K562 (cell line): ENCODE results near the gene OR52B6. TPM values are rescaled to one million over a fixed set of nuclear protein-coding genes. Genes with fewer than 3 reads are reported as not detected.

Source experiments
- ATAC-seq: fragments of 200-7000 bp; cut with Tn5 transposase; 3 replicates; pipeline ENCODE4 v1.9.1; 2020; ENCODE audit warnings: moderate library complexity
- BruUV-seq: library from RNA; stranded (reverse); fragments of 400-500 nt; replicated peaks from 2 replicates; lab custom pipeline; 2021; lab: Mats Ljungman, UMichigan
- CTCF ChIA-PET: fragments of 300-600 bp; formaldehyde crosslinking; extraction: SDS; loops from one replicate; lab custom pipeline; 2021; ENCODE audit warnings: low intra/inter-chr PET ratio; lab: Yijun Ruan, JAX
- POLR2A ChIA-PET: fragments of 300-600, 350-650 bp; sonication (Branson Sonifier 250); formaldehyde crosslinking; extraction: SDS; loops from one replicate; lab custom pipeline; 2021; ENCODE audit warnings: antibody characterized with exemption, inconsistent platforms; lab: Yijun Ruan, JAX
- DNase-seq, 4 experiments: peaks; one replicate each; pipeline versions ENCODE4 v3.0.0 to v3.0.0-alpha.2; 2011 to 2018; ENCODE audit warnings: low spot score in 3 of 4, mixed read lengths in 3 of 4; ENCODE audit errors: extremely low read depth in 1 of 4
- FAIRE-seq: peaks from 2 replicates; lab custom pipeline; 2011; peaks lifted over from hg19 to GRCh38; lab: Jason Lieb, UNC
- H2AFZ ChIP-seq: 2 replicates; pipeline ENCODE4 v1.6.0; 2011; ENCODE audit warnings: low read depth, low read length, control low read depth, inconsistent platforms
- H3K27ac ChIP-seq: fragments of 200-600 bp; 3 replicates; pipeline ENCODE4 v1.8.0; 2011; ENCODE audit warnings: low read depth, mild to moderate bottlenecking, control low read depth, inconsistent platforms, low read length, moderate library complexity, mixed read lengths; ENCODE audit errors: extremely low read depth
- H3K27me3 ChIP-seq, 2 experiments: fragments of 300-600 bp in 1 of 2; 2 replicates in 1 of 2; 3 replicates in 1 of 2; pipeline versions ENCODE4 v1.6.0 to v1.8.0; 2011; ENCODE audit warnings: inconsistent platforms in 2 of 2, low read length in 2 of 2, mild to moderate bottlenecking in 1 of 2, mixed read lengths in 1 of 2, moderate library complexity in 1 of 2; ENCODE audit not compliant: control insufficient read depth in 2 of 2, insufficient read depth in 2 of 2
- H3K36me3 ChIP-seq: fragments of 300-600 bp; 3 replicates; pipeline ENCODE4 v1.8.0; 2011; ENCODE audit warnings: mild to moderate bottlenecking, low read length, inconsistent platforms; ENCODE audit not compliant: control insufficient read depth, insufficient read depth
- H3K4me1 ChIP-seq, 2 experiments: fragments of 200-600 bp in 1 of 2; replicated peaks in 1 of 2; 2 replicates in 1 of 2; 3 replicates in 1 of 2; pipeline versions ENCODE4 v1.5.1 to v1.8.0; 2011; ENCODE audit warnings: inconsistent platforms in 2 of 2, low read length in 2 of 2, mild to moderate bottlenecking in 1 of 2, mixed read lengths in 1 of 2, moderate library complexity in 1 of 2; ENCODE audit not compliant: control insufficient read depth in 2 of 2, insufficient read depth in 2 of 2
- H3K4me2 ChIP-seq: 2 replicates; pipeline ENCODE4 v1.6.1; 2011; ENCODE audit warnings: low read length, control low read depth, inconsistent platforms, mixed read lengths; ENCODE audit not compliant: insufficient read depth
- H3K4me3 ChIP-seq: fragments of 200-600 bp; sonication (generic), shearing (Covaris generic); 2 replicates; pipeline ENCODE4 v1.5.1; 2016; ENCODE audit warnings: control low read depth, inconsistent platforms
- H3K79me2 ChIP-seq: fragments of 200-600 bp; 3 replicates; pipeline ENCODE4 v1.8.0; 2011; ENCODE audit warnings: low read length, inconsistent platforms; ENCODE audit not compliant: control insufficient read depth, insufficient read depth
- H3K9ac ChIP-seq, 2 experiments: 2 replicates each; pipeline versions ENCODE4 v1.6.0 to v1.6.1; 2011; ENCODE audit warnings: low read depth in 2 of 2, low read length in 2 of 2, control low read depth in 1 of 2, inconsistent platforms in 1 of 2, mild to moderate bottlenecking in 1 of 2, mixed read lengths in 1 of 2; ENCODE audit not compliant: insufficient read depth in 1 of 2
- H3K9me1 ChIP-seq: one replicate; pipeline ENCODE4 v1.6.0; 2011; ENCODE audit warnings: inconsistent platforms, mild to moderate bottlenecking, low read length, moderate library complexity; ENCODE audit not compliant: control insufficient read depth, insufficient read depth
- H3K9me3 ChIP-seq: replicated peaks from 2 replicates; pipeline ENCODE4 v1.5.1; 2011; ENCODE audit warnings: low read depth, low read length, inconsistent platforms; ENCODE audit not compliant: control insufficient read depth, insufficient read depth
- H4K20me1 ChIP-seq: replicated peaks from 2 replicates; pipeline ENCODE4 v1.6.1; 2011; ENCODE audit warnings: low read length, inconsistent platforms, mixed read lengths; ENCODE audit not compliant: control insufficient read depth, insufficient read depth
- BRD9 ChIP-seq: fragments of 450-650 bp; IDR thresholded peaks from 2 replicates; pipeline ENCODE4 v1.6.1; 2018; ENCODE audit warnings: low read depth; ENCODE audit not compliant: partially characterized antibody
- CBFA2T3 ChIP-seq: fragments of 450-650 bp; IDR thresholded peaks from 2 replicates; pipeline ENCODE4 v1.6.1; 2017
- CHD1 ChIP-seq: fragments of 200-600 bp; sonication (generic); IDR thresholded peaks from one replicate; pipeline ENCODE4 v1.6.1; 2012; ENCODE audit warnings: mild to moderate bottlenecking, moderate library complexity, low read length, inconsistent platforms
- EP300 ChIP-seq: IDR thresholded peaks from 2 replicates; pipeline ENCODE4 v1.6.1; 2012; ENCODE audit warnings: low read length, improper control_type of control experiment
- FOXK2 ChIP-seq, 2 experiments: fragments of 450-650 bp; IDR thresholded peaks in 1 of 2; conservative IDR thresholded peaks in 1 of 2; 2 replicates each; pipeline ENCODE4 v1.6.1; 2016; ENCODE audit warnings: low read depth in 2 of 2, mild to moderate bottlenecking in 1 of 2
- HDAC1 ChIP-seq, 2 experiments: fragments of 450-650 bp; IDR thresholded peaks; 2 replicates each; pipeline ENCODE4 v1.6.1; 2016 to 2017; ENCODE audit warnings: inconsistent platforms in 1 of 2, mild to moderate bottlenecking in 1 of 2, moderate library complexity in 1 of 2
- HOMEZ ChIP-seq: fragments of 250-450 bp; sonication (Bioruptor Pico); IDR thresholded peaks from 2 replicates; pipeline ENCODE4 v1.4.0; 2020; ENCODE audit warnings: mild to moderate bottlenecking, moderate library complexity
- MTA2 ChIP-seq: fragments of 450-650 bp; IDR thresholded peaks from 2 replicates; pipeline ENCODE4 v1.6.1; 2016; ENCODE audit warnings: low read depth
- NFIC ChIP-seq: fragments of 450-650 bp; IDR thresholded peaks from 2 replicates; pipeline ENCODE4 v1.6.1; 2017; ENCODE audit warnings: mild to moderate bottlenecking, inconsistent platforms
- PHF21A ChIP-seq: fragments of 450-650 bp; IDR thresholded peaks from 2 replicates; pipeline ENCODE4 v1.6.1; 2017; ENCODE audit warnings: low read depth, borderline replicate concordance
- POLR2AphosphoS5 ChIP-seq: IDR thresholded peaks from 2 replicates; pipeline ENCODE4 v1.6.1; 2011; ENCODE audit warnings: mild to moderate bottlenecking, low read depth, low read length, moderate library complexity; ENCODE audit not compliant: control insufficient read depth, insufficient read depth
- RNF219 ChIP-seq: fragments of 250-450 bp; sonication (Bioruptor Pico); IDR thresholded peaks from 2 replicates; pipeline ENCODE4 v1.5.0; 2022; ENCODE audit warnings: mild to moderate bottlenecking
- SAFB2 ChIP-seq: fragments of 200-400 bp; formaldehyde crosslinking; IDR thresholded peaks from 2 replicates; pipeline ENCODE4 v1.6.1; 2018; ENCODE audit warnings: borderline replicate concordance, low read length, low read depth, moderate library complexity; ENCODE audit not compliant: severe bottlenecking
- STAT5A ChIP-seq: IDR thresholded peaks from 2 replicates; pipeline ENCODE4 v1.6.1; 2012; ENCODE audit warnings: low read length, inconsistent platforms, borderline replicate concordance
- SUPT5H ChIP-seq: fragments of 450-650 bp; IDR thresholded peaks from 2 replicates; pipeline ENCODE4 v1.6.1; 2016
- TCFL5 ChIP-seq: fragments of 250-450 bp; sonication (Bioruptor Pico); conservative IDR thresholded peaks from 2 replicates; pipeline ENCODE4 v1.6.1; 2021; ENCODE audit warnings: mild to moderate bottlenecking, moderate library complexity, matching md5 sums
- TEAD4 ChIP-seq, 2 experiments: sonication (generic) in 1 of 2; formaldehyde crosslinking in 1 of 2; IDR thresholded peaks; 2 replicates each; pipeline versions ENCODE4 v1.6.1 to v1.8.0; 2012 to 2022; ENCODE audit warnings: borderline replicate concordance in 1 of 2, inconsistent platforms in 1 of 2, low read length in 1 of 2, mild to moderate bottlenecking in 1 of 2, missing genetic modification reagents in 1 of 2
- THRAP3 ChIP-seq: fragments of 450-650 bp; IDR thresholded peaks from 2 replicates; pipeline ENCODE4 v1.6.1; 2016; ENCODE audit warnings: mild to moderate bottlenecking, inconsistent platforms, borderline replicate concordance
- ZC3H11A ChIP-seq: IDR thresholded peaks from 2 replicates; pipeline ENCODE4 v1.6.1; 2012; ENCODE audit warnings: low read depth, low read length, improper control_type of control experiment
- WGBS: fragments of 100-300 bp; shearing (Covaris generic); methylation state at CpG from one replicate; pipeline ENCODE4 v1.1.6; 2016; ENCODE audit warnings: low coverage, mixed read lengths; ENCODE audit not compliant: insufficient coverage; ENCODE audit errors: missing lambda C conversion rate; 5-methylcytosine and 5-hydroxymethylcytosine counted together
- in situ Hi-C: fragments of 300-500 bp; cut with MboI; formaldehyde crosslinking; loops from 4 replicates; pipeline ENCODE4 v1.15.0; 2018; ENCODE audit warnings: inconsistent platforms, mixed read lengths
- intact Hi-C: fragments of 100-400 bp; cut with micrococcal nuclease; formaldehyde crosslinking; loops from 2 replicates; pipeline ENCODE4 v1.14.2; 2022
- polyA plus RNA-seq, 8 experiments: library from polyadenylated mRNA; depleted of rRNA in 4 of 8; stranded (reverse) in 5 of 8; unstranded in 3 of 8; fragments of >200 nt; fragmentation: Nextera tagmentation in 2 of 8; fragmentation: Illumina TruSeq in 1 of 8; extraction: Ambion mirVana in 2 of 8; extraction: Trizol in 1 of 8; gene quantifications; 2 replicates each; pipeline versions ENCODE4 v1.2.1 to v1.2.3, GENCODE V29; 2011 to 2014; ENCODE audit warnings: inconsistent platforms in 1 of 8, missing spikeins in 1 of 8
- total RNA-seq, 7 experiments: library from RNA; depleted of rRNA in 6 of 7; stranded (reverse); fragments of >200 nt in 6 of 7; fragmentation: Illumina TruSeq in 2 of 7; extraction: Trizol in 2 of 7; gene quantifications; 2 replicates each; pipeline versions ENCODE4 v1.2.1 to v1.2.3, GENCODE V29; 2011 to 2021; ENCODE audit warnings: low replicate concordance in 1 of 7

The OR52B6 gene
- total and polyA plus RNA-seq, 9 of the 15 experiments (the other 6 are each of a cell fraction or from before 2014, with no cell fraction given): not detected

GRCh38 chr11:5620651-5621521 is 40.2 kb downstream of the OR52B6 start:
- H2AFZ ChIP-seq: peak overlapping the region; percentile 49; the same call in 1 of the 2 replicates
- H4K20me1 ChIP-seq: no peaks in the 10 kb centered on the region
- ChIA-PET POLR2A (interaction anchor here (0.7 to 1.8 kb wide), 2 partner anchors 20 to 110 kb away, joined by 3 to 4 read pairs; no protein-coding TSS in a partner anchor), CTCF (no interaction called here)
- no peaks in the 10 kb centered on the region for H3K36me3 ChIP-seq
- DNase-seq: peak in 2 of 4 experiments; percentile 30 to 44
- H3K9ac ChIP-seq: no peak overlapping the region
- intact Hi-C loops: no loop called here
- no TSS peak for BruUV-seq
- H3K4me2 ChIP-seq: peak overlapping the region; percentile 12
- no peak overlapping the region for H3K4me3 ChIP-seq
- H3K79me2 ChIP-seq: no peaks in the 10 kb centered on the region
- H3K4me1 ChIP-seq: peaks cover 0 to 10% of the 10 kb centered on the region in 2 experiments; a peak in 3 of 5 replicates
- in situ Hi-C loops: no loop called here
- no peaks in the 10 kb centered on the region for H3K27me3 ChIP-seq
- peak; percentile 37; the same call in 2 of the 3 replicates for ATAC-seq
- no peaks in the 10 kb centered on the region for H3K9me1 ChIP-seq
- 0% methylated on average over 3 of the region's 3 CpGs for WGBS
- H3K9me3 ChIP-seq: no peaks in the 10 kb centered on the region; the same call in 1 of the 2 replicates
- H3K27ac ChIP-seq: peak overlapping the region; percentile 16; the same call in 1 of the 3 replicates
- no peak for FAIRE-seq
- TF ChIP-seq TCFL5 (CRISPR knock-in tag) (no peak), CBFA2T3 (peak; percentile 85), HDAC1 (IDR thresholded peaks at IDR 0.05) (no peak), BRD9 (no peak), SAFB2 (no peak), ZC3H11A (no peak), NFIC (peak; percentile 42), RNF219 (CRISPR knock-in tag) (no peak), POLR2AphosphoS5 (peak; percentile 40; the same call in 1 of the 2 replicates), EP300 (peak; percentile 55; the same call in 1 of the 2 replicates), SUPT5H (no peak), PHF21A (no peak), HOMEZ (CRISPR knock-in tag) (no peak), CHD1 (no peak), STAT5A (0 out of 2 replicates have a peak, but pooled peaks have one; percentile 16), TEAD4 (IDR thresholded peaks at IDR 0.05; ENCODE audit: low read length) (peak; percentile 66), TEAD4 (CRISPR knock-in tag; IDR thresholded peaks at IDR 0.05; ENCODE audit: borderline replicate concordance) (no peak), FOXK2 (conservative IDR thresholded peaks at IDR 0.05 in 1 of 2, IDR thresholded peaks at IDR 0.05 in 1 of 2; ENCODE audit: low read depth in 2 of 2) (peak; percentile 82 to 86), MTA2 (peak; percentile 79), THRAP3 (no peak)
